ENCODE results near the gene TLX1. TPM values are rescaled to one million over a fixed set of nuclear protein-coding genes. Genes with fewer than 3 reads are reported as not detected.
A peak's percentile ranks its signal among the peaks of the same experiment; 100 is the strongest.

The TLX1 gene
- total and polyA plus RNA-seq, 8 donors: 0.58 to 7.0 TPM; not detected in 6

GRCh38 chr10:101097881-101098280 lies 33.2 kb upstream of the TLX1 start:
- H3K4me1 ChIP-seq: peaks cover 0 to 2% (median 1%) of the 10 kb centered on the region in 4 donors
- intact Hi-C loops (cut with DNase I; ENCODE audit: low total_unique reads): loop anchor here (5.0 kb wide), 1 partner anchor 44 kb away; no protein-coding TSS in a partner anchor
- H3K36me3 ChIP-seq: no peaks in the 10 kb centered on the region
- no peak overlapping the region for H3K27ac ChIP-seq
- peaks cover 0 to 94% (median 45%) of the 10 kb centered on the region in 3 donors for H3K27me3 ChIP-seq
- H3K9me3 ChIP-seq: no peaks in the 10 kb centered on the region
- no peak for DNase-seq
- TF ChIP-seq CTCF (IDR thresholded peaks at IDR 0.05) (no peak), POLR2A (IDR thresholded peaks at IDR 0.05) (no peak), EP300 (IDR thresholded peaks at IDR 0.05) (no peak), POLR2AphosphoS5 (IDR thresholded peaks at IDR 0.05) (no peak)
- 41 to 53% (median 45%) methylated on average over 4 of the region's 4 CpGs for WGBS, 5 donors
- no peak overlapping the region for H3K4me3 ChIP-seq

- Histone ChIP-seq H3K4me3 (no peak overlapping the region), H3K4me1 (no peaks in the 10 kb centered on the region), H3K36me3 (no peaks in the 10 kb centered on the region), H3K27me3 (peaks cover 0 to 84% (median 38%) of the 10 kb centered on the region in 3 donors), H3K27ac (no peak overlapping the region), H3K9me3 (no peaks in the 10 kb centered on the region)
- intact Hi-C loops (cut with DNase I; ENCODE audit: low total_unique reads): loop anchor here (5.0 kb wide), 1 partner anchor 42 kb away; no protein-coding TSS in a partner anchor
- TF ChIP-seq POLR2A (IDR thresholded peaks at IDR 0.05) (no peak), CTCF (IDR thresholded peaks at IDR 0.05) (no peak), EP300 (IDR thresholded peaks at IDR 0.05) (no peak), POLR2AphosphoS5 (IDR thresholded peaks at IDR 0.05) (no peak)
- 57 to 70% (median 64%) methylated on average over 6 of the region's 6 CpGs for WGBS, 5 donors
- DNase-seq: no peak
Observed at GRCh38 chr10:101099901-101100300, 31.2 kb upstream of the TLX1 start.

- DNase-seq: no peak
- H3K27ac ChIP-seq: no peak overlapping the region
- WGBS, 5 donors: 76 to 81% (median 78%) methylated on average over 4 of the region's 4 CpGs
Observed at GRCh38 chr10:101101372-101101881, 29.7 kb upstream of the TLX1 start.

GRCh38 chr10:101103430-101103829 lies 27.7 kb upstream of the TLX1 start:
- Histone ChIP-seq H3K27ac (no peak overlapping the region), H3K27me3 (peaks cover 0 to 84% (median 19%) of the 10 kb centered on the region in 3 donors), H3K4me3 (no peak overlapping the region), H3K9me3 (no peaks in the 10 kb centered on the region), H3K4me1 (no peaks in the 10 kb centered on the region), H3K36me3 (no peaks in the 10 kb centered on the region)
- peak in 1 of 2 donors; percentile 41 for DNase-seq
- intact Hi-C loops (cut with DNase I; ENCODE audit: low total_unique reads): no loop called here
- WGBS, 5 donors: 26 to 59% (median 41%) methylated on average over 2 of the region's 2 CpGs
- TF ChIP-seq CTCF (IDR thresholded peaks at IDR 0.05) (no peak), POLR2A (IDR thresholded peaks at IDR 0.05) (no peak), EP300 (IDR thresholded peaks at IDR 0.05) (no peak), POLR2AphosphoS5 (IDR thresholded peaks at IDR 0.05) (no peak)

More at GRCh38 chr10:101101372-101101881, 29.7 kb upstream of the TLX1 start:
- H3K4me1 ChIP-seq: no peaks in the 10 kb centered on the region
- peaks cover 0 to 84% (median 30%) of the 10 kb centered on the region in 3 donors for H3K27me3 ChIP-seq
- TF ChIP-seq POLR2A (IDR thresholded peaks at IDR 0.05): no peak
- no peak for TF ChIP-seq EP300 (IDR thresholded peaks at IDR 0.05)
- TF ChIP-seq POLR2AphosphoS5 (IDR thresholded peaks at IDR 0.05): no peak
- no peak for TF ChIP-seq CTCF (IDR thresholded peaks at IDR 0.05)
- no peak overlapping the region for H3K4me3 ChIP-seq
- H3K36me3 ChIP-seq: no peaks in the 10 kb centered on the region
- H3K9me3 ChIP-seq: no peaks in the 10 kb centered on the region
- intact Hi-C loops (cut with DNase I; ENCODE audit: low total_unique reads): no loop called here
